NCI-H524 treated with DMSO at 0.1 percent for 48 hours (cell line): ENCODE results near the gene ZNF384.

Source experiments
- DNase-seq: peaks from one replicate; lab custom pipeline; 2025; lab: John Stamatoyannopoulos, UW

ZNF384 gene

DNA sequence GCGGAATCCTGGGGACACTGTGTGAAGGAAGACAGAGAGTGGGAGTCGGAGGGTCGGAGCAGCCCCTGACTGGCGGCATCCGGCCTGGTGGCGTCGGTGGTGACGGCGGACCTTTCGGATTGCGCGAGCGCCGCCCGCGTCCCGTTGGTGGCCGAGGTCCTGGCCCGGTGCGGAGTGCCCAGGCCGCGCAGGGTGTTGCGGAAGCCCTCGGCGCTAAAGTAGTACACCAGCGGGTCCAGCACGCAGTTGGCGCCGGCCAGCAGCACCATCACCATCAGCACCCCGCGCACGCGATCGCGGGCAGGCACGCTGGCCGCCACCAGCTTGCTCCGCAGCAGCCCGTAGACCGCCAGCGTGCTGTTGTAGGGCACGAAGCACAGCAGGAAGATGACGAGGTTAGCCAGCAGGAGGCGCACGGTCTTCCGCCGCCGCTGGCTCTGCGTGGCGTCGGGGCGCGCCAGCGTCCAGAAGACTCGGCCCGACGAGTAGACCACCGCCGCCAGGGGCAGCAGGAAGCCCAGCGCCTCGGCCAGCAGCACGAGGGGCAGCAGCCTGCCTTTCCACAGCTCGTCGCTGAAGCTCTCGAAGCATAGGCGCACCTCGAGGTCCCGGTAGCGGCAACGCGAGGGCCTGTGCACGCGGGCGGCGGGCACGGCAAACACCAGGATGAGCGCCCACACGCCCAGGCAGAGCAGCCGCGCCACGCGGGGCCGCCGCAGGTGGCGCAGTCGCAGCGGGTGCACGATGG, 68.9 kb downstream of the ZNF384 start:
- DNase-seq = no peak

- no peak for DNase-seq
Observed at GRCh38 chr12:6618483-6619225, 70.5 kb downstream of the ZNF384 start.
